Measurements from ENCODE around the gene BAG5.

BAG5 gene

GRCh38 chr14:103552011-103552845 lies 10.2 kb downstream of the BAG5 start:
- DNase-seq (ENCODE audit: low spot score) = no peak
- no peak for TF ChIP-seq CTCF (IDR thresholded peaks at IDR 0.05; ENCODE audit: borderline replicate concordance, control extremely low read depth, extremely low read depth, insufficient read depth, missing control alignments)
- in situ Hi-C loops (cut with MboI; ENCODE audit: low sequenced_read_pairs, unreplicated experiment) = no loop called here

GRCh38 chr14:103551338-103551762 lies 11.1 kb downstream of the BAG5 start:
- DNase-seq (ENCODE audit: low spot score) = no peak
- in situ Hi-C loops (cut with MboI; ENCODE audit: low sequenced_read_pairs, unreplicated experiment) = no loop called here
- no peak for TF ChIP-seq CTCF (IDR thresholded peaks at IDR 0.05; ENCODE audit: borderline replicate concordance, control extremely low read depth, extremely low read depth, insufficient read depth, missing control alignments)

- in situ Hi-C loops (cut with MboI; ENCODE audit: low sequenced_read_pairs, unreplicated experiment) = no loop called here
- no peak for DNase-seq (ENCODE audit: low spot score)
- TF ChIP-seq CTCF (IDR thresholded peaks at IDR 0.05; ENCODE audit: borderline replicate concordance, control extremely low read depth, extremely low read depth, insufficient read depth, missing control alignments) = no peak
Measured at GRCh38 chr14:103550451-103551337, 11.8 kb downstream of the BAG5 start.

GRCh38 chr14:103549361-103550311 lies 12.8 kb downstream of the BAG5 start:
- in situ Hi-C loops (cut with MboI; ENCODE audit: low sequenced_read_pairs, unreplicated experiment) = no loop called here
- no peak for DNase-seq (ENCODE audit: low spot score)

GRCh38 chr14:103548463-103549351 lies 13.8 kb downstream of the BAG5 start:
- no peak for DNase-seq (ENCODE audit: low spot score)
- in situ Hi-C loops (cut with MboI; ENCODE audit: low sequenced_read_pairs, unreplicated experiment) = no loop called here
- TF ChIP-seq CTCF (IDR thresholded peaks at IDR 0.05; ENCODE audit: borderline replicate concordance, control extremely low read depth, extremely low read depth, insufficient read depth, missing control alignments) = no peak

More at GRCh38 chr14:103549361-103550311, 12.8 kb downstream of the BAG5 start:
- TF ChIP-seq CTCF (IDR thresholded peaks at IDR 0.05; ENCODE audit: borderline replicate concordance, control extremely low read depth, extremely low read depth, insufficient read depth, missing control alignments) = no peak

Measured in GM13976 (cell line).